Measurements from ENCODE around the gene ONECUT1. TPM values are rescaled to one million over a fixed set of nuclear protein-coding genes. Genes with fewer than 3 reads are reported as not detected.

The ONECUT1 gene
- total RNA-seq, 1 experiment from 2014 or later = 35.9 TPM

- Mint-ChIP-seq H3K9me3 (no peaks in the 10 kb centered on the region), H3K27me3 (ENCODE audit: low read depth) (peaks cover 94% of the 10 kb centered on the region), H3K4me1 (peaks cover 75% of the 10 kb centered on the region), H3K36me3 (peaks cover 14% of the 10 kb centered on the region), H3K27ac (no peak overlapping the region), H3K4me3 (peak overlapping the region; percentile 81)
- CTCF ChIA-PET = interaction anchor here (0.6 to 8.5 kb wide), 3 partner anchors 8 to 71 kb away, joined by 3 to 104 read pairs (median 103); no protein-coding TSS in a partner anchor
- ATAC-seq = no peak
- no peak for DNase-seq (ENCODE audit: low spot score)
- POLR2A ChIA-PET = interaction anchor here (1.3 to 3.6 kb wide), 2 partner anchors 9 to 16 kb away, joined by 7 to 28 read pairs; no protein-coding TSS in a partner anchor
- TF ChIP-seq FOXP1 (CRISPR knock-in tag; IDR thresholded peaks at IDR 0.05; ENCODE audit: borderline replicate concordance) (no peak), ZSCAN18 (CRISPR knock-in tag; IDR thresholded peaks at IDR 0.05) (no peak), NR1H2 (CRISPR knock-in tag; IDR thresholded peaks at IDR 0.05) (no peak), AFF4 (CRISPR knock-in tag; IDR thresholded peaks at IDR 0.05; ENCODE audit: borderline replicate concordance) (no peak), NFE2L1 (CRISPR knock-in tag; IDR thresholded peaks at IDR 0.05) (no peak), ZNF232 (CRISPR knock-in tag; IDR thresholded peaks at IDR 0.05) (no peak), SMAD3 (CRISPR knock-in tag; IDR thresholded peaks at IDR 0.05; ENCODE audit: borderline replicate concordance) (no peak), ETV6 (CRISPR knock-in tag; IDR thresholded peaks at IDR 0.05) (no peak), ZNF121 (CRISPR knock-in tag; IDR thresholded peaks at IDR 0.05) (no peak), JAZF1 (CRISPR knock-in tag; IDR thresholded peaks at IDR 0.05) (no peak), IRF2 (CRISPR knock-in tag; IDR thresholded peaks at IDR 0.05; ENCODE audit: borderline replicate concordance, low read depth) (no peak), ATF6 (CRISPR knock-in tag; IDR thresholded peaks at IDR 0.05) (no peak)
- TF ChIP-seq, protein P1, sequence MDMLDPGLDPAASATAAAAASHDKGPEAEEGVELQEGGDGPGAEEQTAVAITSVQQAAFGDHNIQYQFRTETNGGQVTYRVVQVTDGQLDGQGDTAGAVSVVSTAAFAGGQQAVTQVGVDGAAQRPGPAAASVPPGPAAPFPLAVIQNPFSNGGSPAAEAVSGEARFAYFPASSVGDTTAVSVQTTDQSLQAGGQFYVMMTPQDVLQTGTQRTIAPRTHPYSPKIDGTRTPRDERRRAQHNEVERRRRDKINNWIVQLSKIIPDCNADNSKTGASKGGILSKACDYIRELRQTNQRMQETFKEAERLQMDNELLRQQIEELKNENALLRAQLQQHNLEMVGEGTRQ (CRISPR knock-in tag; IDR thresholded peaks at IDR 0.05) = no peak
Observed at GRCh38 chr15:52789008-52789600, 1.0 kb downstream of the ONECUT1 start.

GRCh38 chr15:52788099-52788986, 1.8 kb downstream of the ONECUT1 start:
- DNase-seq (ENCODE audit: low spot score) = no peak
- POLR2A ChIA-PET = interaction anchor here (1.0 to 3.6 kb wide), 4 partner anchors 7 to 129 kb away, joined by 3 to 28 read pairs (median 6); no protein-coding TSS in a partner anchor
- ATAC-seq = no peak
- CTCF ChIA-PET = interaction anchor here (0.8 to 8.5 kb wide), 5 partner anchors 9 to 74 kb away, joined by 3 to 104 read pairs (median 11); no protein-coding TSS in a partner anchor
- H3K27ac Mint-ChIP-seq = no peak overlapping the region
- H3K36me3 Mint-ChIP-seq = peaks cover 14% of the 10 kb centered on the region
- peaks cover 73% of the 10 kb centered on the region for H3K4me1 Mint-ChIP-seq
- peaks cover 94% of the 10 kb centered on the region for H3K27me3 Mint-ChIP-seq (ENCODE audit: low read depth)
- H3K4me3 Mint-ChIP-seq = peak overlapping the region; percentile 81
- H3K9me3 Mint-ChIP-seq = no peaks in the 10 kb centered on the region
- no peak for TF ChIP-seq GABPB1 (CRISPR knock-in tag; IDR thresholded peaks at IDR 0.05)
- TF ChIP-seq STAT6 (CRISPR knock-in tag; conservative IDR thresholded peaks at IDR 0.05; ENCODE audit: low read depth) = no peak
- no peak for TF ChIP-seq ESRRA (CRISPR knock-in tag; IDR thresholded peaks at IDR 0.05; ENCODE audit: borderline replicate concordance)
- TF ChIP-seq, protein P2, sequence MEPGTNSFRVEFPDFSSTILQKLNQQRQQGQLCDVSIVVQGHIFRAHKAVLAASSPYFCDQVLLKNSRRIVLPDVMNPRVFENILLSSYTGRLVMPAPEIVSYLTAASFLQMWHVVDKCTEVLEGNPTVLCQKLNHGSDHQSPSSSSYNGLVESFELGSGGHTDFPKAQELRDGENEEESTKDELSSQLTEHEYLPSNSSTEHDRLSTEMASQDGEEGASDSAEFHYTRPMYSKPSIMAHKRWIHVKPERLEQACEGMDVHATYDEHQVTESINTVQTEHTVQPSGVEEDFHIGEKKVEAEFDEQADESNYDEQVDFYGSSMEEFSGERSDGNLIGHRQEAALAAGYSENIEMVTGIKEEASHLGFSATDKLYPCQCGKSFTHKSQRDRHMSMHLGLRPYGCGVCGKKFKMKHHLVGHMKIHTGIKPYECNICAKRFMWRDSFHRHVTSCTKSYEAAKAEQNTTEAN (CRISPR knock-in tag; IDR thresholded peaks at IDR 0.05) = no peak
- TF ChIP-seq TEAD4 (CRISPR knock-in tag; IDR thresholded peaks at IDR 0.05) = no peak
- no peak; the same call in 1 of the 2 replicates for TF ChIP-seq MAX (CRISPR knock-in tag; IDR thresholded peaks at IDR 0.05)
